HEK293 (cell line): ENCODE data around the gene ZFP62.

Source experiments
- CTCF ChIA-PET: fragments of 350-600 bp; formaldehyde crosslinking; extraction: SDS; loops from one replicate; lab custom pipeline; 2021; ENCODE audit warnings: antibody characterized with exemption; lab: Yijun Ruan, JAX
- POLR2A ChIA-PET: fragments of 300-600 bp; formaldehyde crosslinking; extraction: SDS; loops from one replicate; lab custom pipeline; 2020; ENCODE audit warnings: antibody characterized with exemption, inconsistent platforms; lab: Yijun Ruan, JAX
- H3K27ac ChIP-seq: fragments of 200-500 bp; sonication (Bioruptor generic); 2 replicates; pipeline ENCODE4 v1.5.1; 2014; ENCODE audit warnings: low read depth, low read length, control low read depth, inconsistent platforms; ENCODE audit errors: extremely low read depth
- H3K36me3 ChIP-seq, 2 experiments: fragments of 200-500 bp in 1 of 2; sonication (Bioruptor generic) in 1 of 2; 1 replicate in 1 of 2; 2 replicates in 1 of 2; pipeline ENCODE4 v1.5.1; 2014 to 2017; ENCODE audit warnings: inconsistent platforms in 2 of 2, low read length in 2 of 2; ENCODE audit not compliant: control insufficient read depth in 2 of 2, insufficient read depth in 1 of 2
- H3K4me1 ChIP-seq: fragments of 200-500 bp; sonication (Bioruptor generic); 2 replicates; pipeline ENCODE4 v1.5.1; 2014; ENCODE audit warnings: mild to moderate bottlenecking, low read length, inconsistent platforms; ENCODE audit not compliant: control insufficient read depth, insufficient read depth
- H3K4me3 ChIP-seq: 2 replicates; pipeline ENCODE4 v1.5.1; 2011; ENCODE audit warnings: low read depth, mild to moderate bottlenecking, control low read depth, low read length, moderate library complexity
- H3K9me3 ChIP-seq: fragments of 200-500 bp; sonication (Bioruptor generic); 2 replicates; pipeline ENCODE4 v1.5.1; 2014; ENCODE audit warnings: low read depth, low read length, inconsistent platforms; ENCODE audit not compliant: control insufficient read depth, insufficient read depth
- EGR2 ChIP-seq: fragments of 450-650 bp; formaldehyde crosslinking; IDR thresholded peaks from 2 replicates; pipeline ENCODE4 v1.5.1; 2016; ENCODE audit warnings: low read depth, missing biosample characterization, missing genetic modification characterization
- GLIS1 ChIP-seq: fragments of 450-650 bp; formaldehyde crosslinking; IDR thresholded peaks from 2 replicates; pipeline ENCODE4 v1.5.1; 2016; ENCODE audit warnings: missing biosample characterization, missing genetic modification characterization
- HOXC10 ChIP-seq: sonication (generic); formaldehyde crosslinking; IDR thresholded peaks from 2 replicates; pipeline ENCODE4 v1.8.1; 2023; ENCODE audit warnings: mild to moderate bottlenecking, missing genetic modification reagents
- IKZF3 ChIP-seq: fragments of 450-650 bp; IDR thresholded peaks from 2 replicates; pipeline ENCODE4 v1.5.0; 2018; ENCODE audit warnings: missing biosample characterization, mild to moderate bottlenecking, missing genetic modification characterization, moderate library complexity
- KLF7 ChIP-seq: fragments of 450-650 bp; formaldehyde crosslinking; IDR thresholded peaks from 2 replicates; pipeline ENCODE4 v1.5.1; 2016; ENCODE audit warnings: missing biosample characterization, missing genetic modification characterization, borderline replicate concordance
- KLF9 ChIP-seq: fragments of 450-650 bp; formaldehyde crosslinking; IDR thresholded peaks from 2 replicates; pipeline ENCODE4 v1.5.1; 2016; ENCODE audit warnings: missing biosample characterization, missing genetic modification characterization, low read depth
- MEIS1 ChIP-seq: sonication (generic); formaldehyde crosslinking; IDR thresholded peaks from 2 replicates; pipeline ENCODE4 v1.8.1; 2022; ENCODE audit warnings: missing genetic modification reagents, mild to moderate bottlenecking, borderline replicate concordance
- RBAK ChIP-seq: fragments of 450-650 bp; formaldehyde crosslinking; IDR thresholded peaks from 2 replicates; pipeline ENCODE4 v1.5.1; 2016; ENCODE audit warnings: missing biosample characterization, missing genetic modification characterization
- ZBTB21 ChIP-seq: fragments of 450-650 bp; formaldehyde crosslinking; IDR thresholded peaks from 2 replicates; pipeline ENCODE4 v1.5.1; 2017; ENCODE audit warnings: missing biosample characterization, missing genetic modification characterization
- ZBTB26 ChIP-seq: fragments of 450-650 bp; formaldehyde crosslinking; optimal IDR thresholded peaks from 2 replicates; pipeline ENCODE3; 2016; ENCODE audit warnings: missing biosample characterization, mild to moderate bottlenecking, missing genetic modification characterization
- ZIC2 ChIP-seq: fragments of 450-650 bp; formaldehyde crosslinking; IDR thresholded peaks from 2 replicates; pipeline ENCODE4 v1.5.1; 2016; ENCODE audit warnings: missing biosample characterization, missing genetic modification characterization
- ZNF169 ChIP-seq: fragments of 450-650 bp; formaldehyde crosslinking; IDR thresholded peaks from 2 replicates; pipeline ENCODE4 v1.5.1; 2016; ENCODE audit warnings: missing biosample characterization, missing genetic modification characterization
- ZNF184 ChIP-seq: fragments of 450-650 bp; IDR thresholded peaks from 2 replicates; pipeline ENCODE4 v1.5.1; 2018; ENCODE audit warnings: missing biosample characterization, mild to moderate bottlenecking, missing genetic modification characterization
- ZNF214 ChIP-seq: fragments of 450-650 bp; formaldehyde crosslinking; IDR thresholded peaks from 2 replicates; pipeline ENCODE4 v1.5.1; 2017; ENCODE audit warnings: missing biosample characterization, mild to moderate bottlenecking, missing genetic modification characterization, borderline replicate concordance
- ZNF302 ChIP-seq: fragments of 450-650 bp; formaldehyde crosslinking; IDR thresholded peaks from 2 replicates; pipeline ENCODE4 v1.5.1; 2016; ENCODE audit warnings: missing biosample characterization, missing genetic modification characterization, low read depth
- ZNF37A ChIP-seq: fragments of 450-650 bp; IDR thresholded peaks from 2 replicates; pipeline ENCODE4 v1.5.1; 2018; ENCODE audit warnings: missing biosample characterization, missing genetic modification characterization
- ZNF48 ChIP-seq: fragments of 450-650 bp; formaldehyde crosslinking; IDR thresholded peaks from 2 replicates; pipeline ENCODE4 v1.5.1; 2016; ENCODE audit warnings: missing biosample characterization, missing genetic modification characterization
- ZNF513 ChIP-seq: fragments of 450-650 bp; IDR thresholded peaks from 2 replicates; pipeline ENCODE4 v1.5.1; 2018; ENCODE audit warnings: missing biosample characterization, missing genetic modification characterization
- ZNF658 ChIP-seq: fragments of 450-650 bp; formaldehyde crosslinking; IDR thresholded peaks from 2 replicates; pipeline ENCODE4; 2016; ENCODE audit warnings: missing biosample characterization, missing genetic modification characterization
- ZNF670 ChIP-seq: fragments of 450-650 bp; formaldehyde crosslinking; IDR thresholded peaks from 2 replicates; pipeline ENCODE4 v1.5.1; 2016; ENCODE audit warnings: missing biosample characterization, missing genetic modification characterization, low read depth
- ZNF677 ChIP-seq: fragments of 450-650 bp; IDR thresholded peaks from 2 replicates; pipeline ENCODE4 v1.5.0; 2018; ENCODE audit warnings: missing biosample characterization, mild to moderate bottlenecking, missing genetic modification characterization, moderate library complexity
- ZSCAN16 ChIP-seq: fragments of 450-650 bp; formaldehyde crosslinking; IDR thresholded peaks from 2 replicates; pipeline ENCODE4 v1.5.1; 2016; ENCODE audit warnings: missing biosample characterization, missing genetic modification characterization
- ZSCAN4 ChIP-seq: fragments of 450-650 bp; formaldehyde crosslinking; IDR thresholded peaks from 2 replicates; pipeline ENCODE4 v1.5.1; 2017; ENCODE audit warnings: missing biosample characterization, missing genetic modification characterization
- TF ChIP-seq, protein P1 (sequence below): fragments of 450-650 bp; formaldehyde crosslinking; IDR thresholded peaks from 2 replicates; pipeline ENCODE4 v1.5.1; 2016; ENCODE audit warnings: missing biosample characterization, missing genetic modification characterization

Gene ZFP62

DNA sequence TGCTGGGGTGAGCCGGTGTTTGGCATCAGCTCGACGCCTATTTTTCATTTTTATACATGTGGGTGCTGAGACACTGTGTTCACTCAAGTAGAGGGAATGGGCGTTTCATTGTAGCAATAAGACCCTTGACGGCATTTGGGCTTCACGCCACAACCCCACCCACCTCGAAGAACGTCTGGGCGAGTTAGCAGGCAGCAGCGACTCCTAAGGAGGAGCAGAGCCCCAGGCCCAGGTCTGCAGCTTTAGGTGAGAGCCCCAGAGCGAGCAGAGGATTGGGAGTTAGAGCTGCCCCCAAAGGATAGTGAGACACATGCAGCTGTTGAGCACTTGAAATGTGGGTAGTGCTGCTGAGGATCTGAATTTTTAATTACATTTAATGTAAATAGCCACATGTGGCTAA is 1.6 kb upstream of the ZFP62 start:
- POLR2A ChIA-PET = interaction anchor here (0.6 kb wide), 1 partner anchor 13 kb away, joined by 3 read pairs; no protein-coding TSS in a partner anchor
- Histone ChIP-seq H3K4me3 (no peak overlapping the region), H3K27ac (no peak overlapping the region), H3K4me1 (peaks cover 2% of the 10 kb centered on the region; the same call in 1 of the 2 replicates), H3K9me3 (no peaks in the 10 kb centered on the region), H3K36me3 (peaks cover 8 to 11% of the 10 kb centered on the region in 2 experiments; a peak in 2 of 3 replicates)
- TF ChIP-seq ZIC2 (tag by site-specific recombination) (no peak), IKZF3 (no peak), ZNF513 (no peak), ZBTB26 (tag by site-specific recombination) (no peak), ZSCAN16 (no peak), ZNF37A (no peak), ZSCAN4 (tag by site-specific recombination) (no peak), ZNF302 (no peak), KLF9 (tag by site-specific recombination) (no peak), RBAK (tag by site-specific recombination) (no peak), ZNF658 (tag by site-specific recombination) (no peak), GLIS1 (tag by site-specific recombination) (no peak), ZBTB21 (tag by site-specific recombination) (no peak), ZNF48 (tag by site-specific recombination) (no peak), MEIS1 (CRISPR knock-in tag) (no peak), ZNF677 (no peak)
- CTCF ChIA-PET = interaction anchor here (0.7 to 0.9 kb wide), 2 partner anchors 62 to 212 kb away, joined by 3 read pairs; no protein-coding TSS in a partner anchor

- ChIA-PET POLR2A (interaction anchor here (0.6 to 2.0 kb wide), 5 partner anchors 44 to 324 kb away, joined by 3 to 14 read pairs (median 3); partner anchors contain the start of gene MGAT1), CTCF (interaction anchor here (0.6 to 1.6 kb wide), 4 partner anchors 8 to 207 kb away, joined by 3 to 6 read pairs (median 5); no protein-coding TSS in a partner anchor)
- Histone ChIP-seq H3K27ac (peak overlapping the region; percentile 94), H3K36me3 (peaks cover 8 to 23% of the 10 kb centered on the region in 2 experiments; a peak in 2 of 3 replicates), H3K9me3 (no peaks in the 10 kb centered on the region), H3K4me3 (peak overlapping the region; percentile 71), H3K4me1 (peaks cover 2% of the 10 kb centered on the region; the same call in 1 of the 2 replicates)
- TF ChIP-seq ZNF184 (tag by site-specific recombination) = no peak
- no peak for TF ChIP-seq ZNF670
- TF ChIP-seq ZNF302 = no peak
- TF ChIP-seq KLF7 (tag by site-specific recombination) = no peak
- TF ChIP-seq ZNF169 (tag by site-specific recombination) = no peak
- no peak for TF ChIP-seq HOXC10 (CRISPR knock-in tag)
- no peak for TF ChIP-seq EGR2 (tag by site-specific recombination)
- TF ChIP-seq ZNF214 (tag by site-specific recombination) = no peak
- TF ChIP-seq, protein P1, sequence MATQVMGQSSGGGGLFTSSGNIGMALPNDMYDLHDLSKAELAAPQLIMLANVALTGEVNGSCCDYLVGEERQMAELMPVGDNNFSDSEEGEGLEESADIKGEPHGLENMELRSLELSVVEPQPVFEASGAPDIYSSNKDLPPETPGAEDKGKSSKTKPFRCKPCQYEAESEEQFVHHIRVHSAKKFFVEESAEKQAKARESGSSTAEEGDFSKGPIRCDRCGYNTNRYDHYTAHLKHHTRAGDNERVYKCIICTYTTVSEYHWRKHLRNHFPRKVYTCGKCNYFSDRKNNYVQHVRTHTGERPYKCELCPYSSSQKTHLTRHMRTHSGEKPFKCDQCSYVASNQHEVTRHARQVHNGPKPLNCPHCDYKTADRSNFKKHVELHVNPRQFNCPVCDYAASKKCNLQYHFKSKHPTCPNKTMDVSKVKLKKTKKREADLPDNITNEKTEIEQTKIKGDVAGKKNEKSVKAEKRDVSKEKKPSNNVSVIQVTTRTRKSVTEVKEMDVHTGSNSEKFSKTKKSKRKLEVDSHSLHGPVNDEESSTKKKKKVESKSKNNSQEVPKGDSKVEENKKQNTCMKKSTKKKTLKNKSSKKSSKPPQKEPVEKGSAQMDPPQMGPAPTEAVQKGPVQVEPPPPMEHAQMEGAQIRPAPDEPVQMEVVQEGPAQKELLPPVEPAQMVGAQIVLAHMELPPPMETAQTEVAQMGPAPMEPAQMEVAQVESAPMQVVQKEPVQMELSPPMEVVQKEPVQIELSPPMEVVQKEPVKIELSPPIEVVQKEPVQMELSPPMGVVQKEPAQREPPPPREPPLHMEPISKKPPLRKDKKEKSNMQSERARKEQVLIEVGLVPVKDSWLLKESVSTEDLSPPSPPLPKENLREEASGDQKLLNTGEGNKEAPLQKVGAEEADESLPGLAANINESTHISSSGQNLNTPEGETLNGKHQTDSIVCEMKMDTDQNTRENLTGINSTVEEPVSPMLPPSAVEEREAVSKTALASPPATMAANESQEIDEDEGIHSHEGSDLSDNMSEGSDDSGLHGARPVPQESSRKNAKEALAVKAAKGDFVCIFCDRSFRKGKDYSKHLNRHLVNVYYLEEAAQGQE (tag by site-specific recombination) = no peak
- no peak for TF ChIP-seq ZBTB26 (tag by site-specific recombination)
Observed at GRCh38 chr5:180860273-180860886, 696 bp downstream of the ZFP62 start.
